GM10266 (cell line): ENCODE measurements around the gene DIABLO.

Source experiments
- DNase-seq: peaks from one replicate; pipeline ENCODE4 v3.0.0; 2012; ENCODE audit errors: extremely low spot score
- TF ChIP-seq, protein P1 (sequence below): IDR thresholded peaks from 2 replicates; pipeline ENCODE4 v1.5.1; 2012; ENCODE audit warnings: mild to moderate bottlenecking, low read depth; ENCODE audit not compliant: control insufficient read depth, insufficient read depth; ENCODE audit errors: missing control alignments

DIABLO gene

DNA sequence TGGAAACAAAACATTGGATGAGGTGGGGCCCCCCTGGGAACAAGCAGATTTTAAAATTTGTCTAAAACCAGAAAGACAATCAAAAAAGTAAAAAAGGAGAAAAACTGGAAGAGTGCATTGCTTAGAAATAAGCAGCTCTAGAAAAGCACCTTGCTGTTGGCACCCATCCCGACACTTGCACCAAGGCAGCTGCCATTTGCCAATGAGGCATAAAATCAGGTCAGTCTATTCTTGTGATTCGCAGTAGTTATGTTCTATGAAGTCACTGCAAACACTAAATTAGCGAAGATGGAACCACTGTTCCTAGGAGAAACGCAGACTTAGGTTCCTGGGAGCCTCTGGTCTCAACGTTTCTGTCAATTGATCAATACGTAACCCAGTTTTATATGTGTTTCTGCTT, 24.2 kb upstream of the DIABLO start:
- no peak for DNase-seq
- TF ChIP-seq, protein P1, sequence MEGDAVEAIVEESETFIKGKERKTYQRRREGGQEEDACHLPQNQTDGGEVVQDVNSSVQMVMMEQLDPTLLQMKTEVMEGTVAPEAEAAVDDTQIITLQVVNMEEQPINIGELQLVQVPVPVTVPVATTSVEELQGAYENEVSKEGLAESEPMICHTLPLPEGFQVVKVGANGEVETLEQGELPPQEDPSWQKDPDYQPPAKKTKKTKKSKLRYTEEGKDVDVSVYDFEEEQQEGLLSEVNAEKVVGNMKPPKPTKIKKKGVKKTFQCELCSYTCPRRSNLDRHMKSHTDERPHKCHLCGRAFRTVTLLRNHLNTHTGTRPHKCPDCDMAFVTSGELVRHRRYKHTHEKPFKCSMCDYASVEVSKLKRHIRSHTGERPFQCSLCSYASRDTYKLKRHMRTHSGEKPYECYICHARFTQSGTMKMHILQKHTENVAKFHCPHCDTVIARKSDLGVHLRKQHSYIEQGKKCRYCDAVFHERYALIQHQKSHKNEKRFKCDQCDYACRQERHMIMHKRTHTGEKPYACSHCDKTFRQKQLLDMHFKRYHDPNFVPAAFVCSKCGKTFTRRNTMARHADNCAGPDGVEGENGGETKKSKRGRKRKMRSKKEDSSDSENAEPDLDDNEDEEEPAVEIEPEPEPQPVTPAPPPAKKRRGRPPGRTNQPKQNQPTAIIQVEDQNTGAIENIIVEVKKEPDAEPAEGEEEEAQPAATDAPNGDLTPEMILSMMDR: no peak

DNA sequence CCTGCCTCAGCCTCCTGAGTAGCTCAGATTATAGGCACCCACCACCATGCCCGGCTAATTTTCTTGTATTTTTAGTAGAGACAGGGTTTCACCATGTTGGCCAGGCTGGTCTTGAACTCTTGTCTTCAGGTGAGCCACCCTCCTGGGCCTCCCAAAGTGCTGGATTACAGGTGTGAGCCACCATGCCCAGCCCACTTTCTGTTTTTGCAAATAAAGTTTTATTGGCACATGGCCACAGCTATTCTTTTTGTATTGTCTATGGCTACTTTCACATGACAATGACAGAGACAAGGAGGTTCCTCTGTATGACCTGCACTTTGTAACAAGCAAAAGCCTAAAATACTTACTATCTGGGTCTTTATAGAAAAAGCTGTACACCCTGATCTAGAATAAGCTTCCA, 19.7 kb upstream of the DIABLO start:
- no peak for DNase-seq
- TF ChIP-seq, protein P1: no peak

DNA sequence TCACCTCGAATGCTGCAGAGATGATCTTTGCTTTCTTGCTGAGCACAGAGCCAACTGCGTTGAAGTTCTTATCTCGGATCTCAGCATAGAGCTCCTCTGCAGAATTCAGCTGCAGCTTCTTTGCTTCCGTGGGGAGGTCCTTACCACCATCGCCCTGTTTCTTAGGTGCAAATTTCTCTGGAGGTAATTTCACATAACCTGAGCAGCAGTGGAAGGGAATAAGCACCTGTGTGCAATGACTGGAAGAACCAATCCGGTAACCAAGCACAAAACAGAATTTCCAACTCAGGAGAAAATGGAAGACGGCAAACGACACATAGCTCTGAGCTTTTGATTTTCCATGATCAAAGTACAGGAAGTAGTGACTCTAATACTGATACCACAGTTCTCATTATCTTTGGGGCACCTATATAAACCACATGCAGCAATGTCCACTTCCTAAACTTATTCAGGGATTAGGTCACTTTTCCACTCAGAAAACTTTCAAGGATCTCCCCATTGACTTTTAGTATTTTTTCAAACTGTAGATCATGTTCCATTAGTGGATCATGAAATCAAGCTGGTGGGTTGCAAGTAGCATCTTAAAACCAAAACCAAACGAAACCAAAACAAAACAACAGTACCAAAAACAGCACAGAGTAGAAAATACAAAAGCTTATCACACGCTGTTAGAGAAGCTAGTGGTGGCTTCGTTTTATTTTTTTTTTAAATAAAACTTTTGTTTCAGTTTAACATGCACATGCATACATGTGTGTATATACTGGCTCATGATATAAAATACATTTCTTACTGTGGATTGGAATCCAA, 18.9 kb upstream of the DIABLO start:
- TF ChIP-seq, protein P1: no peak
- DNase-seq: peak; percentile 38

DNA sequence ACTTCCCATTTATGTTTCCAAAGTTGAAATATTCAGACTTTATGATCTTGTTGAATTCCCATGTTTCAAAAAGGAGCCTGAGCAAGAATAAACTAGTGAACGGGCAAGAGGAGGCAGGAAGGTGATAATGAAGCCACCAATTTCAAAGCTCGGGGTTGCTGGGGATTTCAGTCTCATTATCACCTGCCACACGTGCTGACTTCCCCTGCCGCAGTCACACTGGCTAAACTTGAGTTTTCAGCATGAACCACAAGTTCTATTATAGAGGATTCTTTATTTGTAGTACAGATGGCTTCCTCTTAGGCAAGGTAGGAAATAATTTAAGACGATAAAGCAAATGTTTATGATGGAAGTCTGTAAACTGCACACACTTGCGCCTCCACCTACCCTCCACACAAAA, 18.1 kb upstream of the DIABLO start:
- no peak for DNase-seq
- TF ChIP-seq, protein P1: no peak

DNA sequence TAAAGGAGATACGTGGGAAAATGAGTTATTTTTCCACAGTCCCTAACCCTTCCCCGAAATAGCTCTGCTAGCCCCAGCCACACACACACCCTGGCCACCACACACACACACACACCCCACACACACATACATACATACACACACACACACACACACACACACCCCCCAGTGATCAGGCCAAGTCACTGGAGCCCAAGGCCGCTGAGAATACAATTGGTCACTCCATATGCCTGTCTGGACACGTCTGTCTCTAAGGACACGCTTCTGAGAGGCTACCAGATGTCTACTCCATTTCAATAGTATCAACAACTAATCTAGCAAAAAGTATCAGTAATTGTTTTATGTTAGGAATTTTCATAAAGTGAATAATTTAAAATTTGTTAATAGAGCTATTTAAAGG, 13.0 kb upstream of the DIABLO start:
- TF ChIP-seq, protein P1: no peak
- no peak for DNase-seq

DNA sequence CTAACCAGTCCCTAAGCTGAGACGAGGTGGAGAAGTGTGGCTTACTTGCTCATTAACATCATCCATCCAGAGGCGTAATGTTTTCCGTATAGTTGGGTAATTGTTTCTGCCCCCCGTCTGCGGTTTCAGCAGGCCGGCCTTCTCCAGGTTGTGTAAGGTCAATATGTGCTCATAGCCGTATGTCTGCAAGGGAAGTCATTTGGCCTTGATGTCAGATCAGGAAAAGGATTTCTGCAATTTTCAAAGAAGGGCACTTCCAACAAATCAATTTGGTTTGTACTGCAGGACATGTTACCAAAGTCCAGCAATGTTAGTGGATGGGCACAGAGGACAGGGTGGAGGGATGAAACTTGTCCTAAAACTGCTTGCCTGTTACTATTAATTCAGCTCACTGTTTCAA, 9.9 kb upstream of the DIABLO start:
- no peak for DNase-seq
- TF ChIP-seq, protein P1: no peak

DNA sequence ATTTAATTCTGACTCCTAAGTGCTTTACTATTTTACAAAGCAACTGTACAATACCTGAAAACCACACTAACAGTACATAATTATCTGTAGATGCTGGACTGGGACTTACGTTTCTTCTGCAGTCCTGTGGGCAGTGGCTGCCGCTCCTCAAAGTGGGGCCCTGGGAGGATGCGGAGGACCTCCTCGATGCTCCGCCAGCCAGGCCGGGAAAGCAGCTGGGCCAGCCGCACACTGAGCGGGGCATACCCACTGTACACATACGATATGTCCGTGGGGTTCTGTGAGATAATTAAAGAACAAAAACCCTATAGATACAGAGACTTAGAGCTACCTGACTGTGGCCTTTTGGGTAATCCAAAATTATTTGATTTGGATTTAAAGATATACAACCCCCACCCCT, 6.8 kb upstream of the DIABLO start:
- TF ChIP-seq, protein P1: no peak

More for the DNA sequence above, 6.8 kb upstream of the DIABLO start:
- no peak for DNase-seq
